ENCODE results near the gene SORCS1. TPM values are rescaled to one million over a fixed set of nuclear protein-coding genes. Genes with fewer than 3 reads are reported as not detected.
A peak's percentile ranks its signal among the peaks of the same experiment; 100 is the strongest.
"Not testable (repeated sequence)": the region's sequence is repeated elsewhere in the genome, so short reads cannot be mapped to it uniquely, and the experiment has no call there.

SORCS1 gene
- total RNA-seq, 1 experiment from 2014 or later, result not detected

DNA sequence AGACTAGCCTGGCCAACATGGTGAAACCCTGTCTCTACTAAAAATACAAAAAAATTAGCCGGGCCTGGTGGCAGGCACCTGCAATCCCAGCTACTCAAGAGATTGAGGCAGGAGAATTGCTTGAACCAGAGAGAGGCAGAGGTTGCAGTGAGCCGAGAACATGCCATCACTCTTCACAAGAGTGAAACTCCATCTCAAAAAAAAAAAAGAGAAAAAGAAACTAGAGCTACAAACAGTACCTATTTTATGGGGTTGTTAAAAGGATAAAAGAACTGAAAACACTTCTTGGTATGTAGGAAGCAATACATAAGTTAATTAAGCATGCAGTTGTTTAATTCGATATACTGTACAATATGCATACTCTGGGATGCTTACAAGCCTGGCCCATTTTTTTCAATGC, 216.9 kb downstream of the SORCS1 start:
- no peak for DNase-seq (ENCODE audit: low read depth)

DNA sequence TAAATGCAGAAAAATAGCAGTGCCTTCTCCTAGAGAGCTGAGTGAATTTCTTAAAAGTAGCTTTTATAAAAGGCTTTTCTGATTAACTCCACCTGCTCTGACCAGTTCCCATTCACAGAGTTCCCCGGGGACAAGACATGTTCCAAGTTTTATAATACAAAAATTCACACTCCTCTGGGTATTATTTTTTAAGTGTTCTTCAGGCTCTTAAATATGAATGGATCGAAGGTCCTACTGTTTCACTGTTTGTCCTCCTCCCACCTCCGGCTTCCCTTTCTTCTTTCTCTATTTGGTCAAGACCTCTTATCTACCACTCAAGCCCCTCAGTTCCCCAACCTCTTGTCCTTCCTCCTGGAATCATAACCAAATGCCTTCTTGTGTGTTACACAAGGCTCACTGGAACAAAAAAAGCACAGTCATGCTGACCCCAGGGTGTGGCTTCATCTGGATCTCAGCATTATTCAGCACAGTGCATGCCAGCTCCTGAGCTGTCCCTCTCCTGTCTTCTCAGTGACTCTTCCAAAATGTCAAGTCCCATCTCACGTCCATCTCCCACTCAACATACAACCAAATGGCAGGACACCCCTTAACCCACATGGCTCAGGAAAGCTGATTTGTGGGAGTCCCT, 222.4 kb downstream of the SORCS1 start:
- DNase-seq (ENCODE audit: low read depth), result no peak

DNA sequence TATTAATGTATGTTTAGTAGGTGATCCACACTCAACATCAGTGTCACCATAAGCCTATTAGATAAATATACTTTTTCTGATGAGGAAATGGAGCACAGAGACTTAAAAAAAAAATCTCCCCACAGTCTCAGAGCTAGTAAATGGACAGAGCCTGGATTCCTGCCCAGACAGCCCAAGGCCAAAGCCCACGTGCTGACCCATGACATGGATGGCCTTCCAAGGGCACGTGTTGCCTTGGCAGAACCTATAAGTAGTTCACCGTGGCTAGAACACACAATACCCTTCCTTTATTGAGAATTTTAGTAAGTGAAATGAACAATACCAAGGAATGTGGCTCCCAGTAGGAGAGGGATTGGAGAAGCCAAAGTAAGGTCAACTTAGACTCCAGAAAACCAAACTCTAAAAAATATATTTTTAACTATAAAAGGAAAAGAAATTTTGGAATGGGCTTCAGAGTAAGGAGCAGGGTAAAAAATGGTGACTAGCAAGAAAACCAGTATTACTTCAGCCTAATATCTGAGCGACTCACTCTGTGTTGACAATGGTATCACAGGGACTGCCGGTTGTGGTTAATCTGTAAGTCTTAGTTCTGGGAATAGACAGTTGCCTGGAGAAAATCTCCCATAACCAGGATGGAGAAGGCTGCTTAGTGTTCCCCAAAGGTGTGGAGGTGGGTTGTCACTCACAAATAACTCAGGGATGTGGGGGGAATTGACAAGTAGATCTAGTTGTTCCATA, 223.0 kb downstream of the SORCS1 start:
- DNase-seq (ENCODE audit: low read depth), result no peak

DNA sequence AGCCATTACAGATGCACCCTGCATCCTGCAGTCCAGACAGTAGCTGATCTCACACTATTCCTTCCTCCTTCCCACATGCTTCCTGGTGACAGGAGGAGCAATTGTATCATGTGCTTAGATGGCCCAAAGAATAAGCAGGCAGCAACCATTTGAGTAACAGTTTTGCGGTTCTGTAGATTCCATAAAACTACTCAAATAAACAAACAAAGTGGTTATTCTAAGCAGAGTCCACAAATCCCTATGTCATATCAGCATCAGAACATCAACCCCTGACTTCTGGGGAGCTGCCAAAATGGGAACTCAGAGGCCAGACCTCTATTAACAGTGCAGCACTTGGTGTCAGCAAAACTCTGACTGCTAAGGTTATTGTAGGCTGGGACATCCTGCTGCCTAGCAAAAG, 226.0 kb downstream of the SORCS1 start:
- peak; percentile 2 for DNase-seq (ENCODE audit: low read depth)

DNA sequence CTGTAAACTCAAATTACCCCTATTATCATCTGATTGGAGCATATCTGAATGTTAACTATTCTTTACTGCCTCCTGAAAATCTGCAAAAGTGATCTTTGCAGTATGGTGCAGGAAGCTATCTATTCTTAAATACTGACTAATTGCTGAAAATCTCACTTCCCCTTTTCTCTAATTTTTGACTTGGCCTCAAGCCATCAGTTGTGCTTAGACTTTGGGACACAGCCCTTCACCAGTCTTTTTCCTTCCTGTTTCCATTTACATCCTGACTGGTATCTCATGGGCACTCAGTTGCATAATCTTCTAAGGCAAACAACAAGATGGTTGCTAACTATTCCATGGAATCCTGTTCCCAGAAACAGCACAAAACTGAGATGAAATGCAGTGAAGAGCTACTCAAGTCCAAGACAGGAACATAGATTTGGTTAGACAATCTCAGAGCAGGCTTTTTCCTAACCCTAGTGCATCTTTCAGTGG, 228.5 kb downstream of the SORCS1 start:
- no peak for DNase-seq (ENCODE audit: low read depth)

DNA sequence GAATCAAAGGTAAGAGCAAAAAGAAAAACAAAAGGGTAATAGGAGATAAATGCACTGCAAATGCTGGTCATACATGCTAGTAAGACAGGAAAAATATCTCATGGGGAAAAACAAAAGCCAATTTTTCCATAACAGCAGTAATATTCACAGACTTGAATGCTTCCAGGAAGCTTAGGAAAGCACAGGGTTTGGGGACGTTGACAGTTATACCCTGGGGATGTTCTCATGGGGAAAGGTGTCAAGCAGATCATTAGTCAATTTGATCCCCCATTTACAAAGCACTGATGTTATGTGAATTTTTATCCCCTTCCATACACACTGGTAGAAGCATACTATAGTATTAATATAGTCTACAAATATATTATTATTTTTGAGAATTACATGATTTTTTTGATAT, 232.7 kb downstream of the SORCS1 start:
- no peak for DNase-seq (ENCODE audit: low read depth)

DNA sequence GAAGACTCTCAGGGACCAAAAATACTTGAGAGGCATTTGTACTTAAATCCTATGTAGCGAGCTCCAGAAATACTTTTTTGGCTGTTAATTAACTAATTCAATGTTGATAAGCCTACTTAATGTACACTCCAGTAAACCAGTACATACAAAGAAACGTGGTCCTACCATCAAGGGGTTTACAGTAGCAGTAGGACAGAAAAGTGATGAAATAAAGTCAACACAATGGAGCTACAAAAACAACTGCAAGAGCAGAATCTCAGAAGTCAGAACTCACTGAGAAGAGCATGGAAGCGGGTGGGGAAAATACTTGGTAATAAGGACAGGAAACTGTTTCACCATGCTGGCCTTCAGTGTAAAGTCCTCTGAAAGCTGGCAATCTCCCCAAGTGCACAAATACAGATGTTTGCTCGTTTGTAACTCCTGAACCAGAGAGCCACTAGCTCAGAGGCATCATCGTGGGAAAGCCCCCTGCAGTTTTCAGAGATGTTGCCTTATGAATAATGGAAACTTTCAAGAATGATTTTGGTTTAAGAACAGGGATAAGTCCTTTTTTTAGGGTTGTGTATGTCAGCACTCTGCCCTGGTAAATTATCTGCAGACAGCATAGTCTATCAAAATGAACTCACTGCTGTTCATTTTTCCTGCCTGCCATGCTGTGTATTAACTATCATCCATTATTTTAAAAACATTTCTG, 233.2 kb downstream of the SORCS1 start:
- no peak for DNase-seq (ENCODE audit: low read depth)

DNA sequence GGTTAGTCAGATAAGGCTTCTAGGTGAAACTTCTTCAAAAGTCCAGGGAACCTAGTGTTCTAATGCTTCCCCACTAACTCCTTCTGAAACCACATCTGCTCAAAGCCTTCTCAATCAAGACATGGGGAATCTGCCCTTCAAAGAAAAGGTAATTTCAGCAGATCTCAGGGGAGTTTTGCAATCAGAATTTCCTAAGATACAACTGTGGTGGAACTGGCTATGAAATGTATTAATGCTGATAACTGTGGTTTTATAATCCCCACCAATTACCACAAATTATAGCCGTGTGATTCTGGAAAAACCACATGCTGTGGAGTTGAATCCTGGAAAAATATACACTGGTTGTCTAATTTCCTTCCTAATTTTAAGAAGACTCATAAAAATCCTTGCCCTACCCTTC, 233.8 kb downstream of the SORCS1 start:
- DNase-seq (ENCODE audit: low read depth), result no peak

DNA sequence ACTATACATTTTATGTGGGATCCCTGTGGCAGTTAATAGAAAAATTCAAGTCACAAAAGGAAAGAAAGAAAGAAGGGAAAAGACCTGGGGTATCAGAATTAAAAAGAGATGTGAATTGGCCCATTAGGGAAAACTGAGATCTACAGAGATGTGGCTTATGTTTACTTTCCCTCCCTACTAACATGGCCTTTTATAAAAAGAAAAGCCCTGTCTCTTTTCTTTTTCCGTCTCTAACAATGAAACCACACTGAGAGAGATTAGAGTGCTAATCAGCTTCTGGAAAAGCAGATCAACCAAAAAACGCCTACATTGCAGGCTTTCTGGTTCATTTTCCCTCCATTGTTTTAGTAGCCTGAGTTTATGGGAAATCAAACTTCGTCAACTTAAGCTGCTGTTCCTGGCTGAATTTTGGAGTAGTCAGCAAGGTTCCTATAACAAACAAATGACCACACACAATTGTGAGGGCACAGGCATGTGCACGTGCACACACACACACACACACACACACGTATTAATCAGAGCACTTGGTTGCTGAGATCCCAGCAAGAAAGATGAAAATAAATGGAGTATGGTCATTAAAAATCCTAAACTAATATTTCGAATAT, 235.1 kb downstream of the SORCS1 start:
- no peak for DNase-seq (ENCODE audit: low read depth)

DNA sequence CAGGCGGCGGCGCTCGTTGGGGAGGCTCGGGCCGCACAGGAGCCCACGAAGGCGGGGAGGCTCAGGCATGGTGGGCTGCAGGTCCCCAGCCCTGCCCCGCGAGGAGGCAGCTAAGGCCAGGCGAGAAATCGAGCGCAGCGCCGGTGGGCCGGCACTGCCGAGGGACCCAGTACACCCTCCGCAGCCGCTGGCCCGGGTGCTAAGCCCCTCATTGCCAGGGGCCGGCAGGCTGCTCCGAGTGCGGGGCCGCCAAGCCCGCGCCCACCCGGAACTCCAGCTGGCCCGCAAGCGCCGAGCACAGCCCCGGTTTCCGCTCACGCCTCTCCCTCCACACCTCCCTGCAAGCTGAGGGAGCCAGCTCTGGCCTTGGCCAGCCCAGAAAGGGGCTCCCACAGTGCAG, 236.4 kb downstream of the SORCS1 start:
- DNase-seq (ENCODE audit: low read depth), result not testable (repeated sequence)

DNA sequence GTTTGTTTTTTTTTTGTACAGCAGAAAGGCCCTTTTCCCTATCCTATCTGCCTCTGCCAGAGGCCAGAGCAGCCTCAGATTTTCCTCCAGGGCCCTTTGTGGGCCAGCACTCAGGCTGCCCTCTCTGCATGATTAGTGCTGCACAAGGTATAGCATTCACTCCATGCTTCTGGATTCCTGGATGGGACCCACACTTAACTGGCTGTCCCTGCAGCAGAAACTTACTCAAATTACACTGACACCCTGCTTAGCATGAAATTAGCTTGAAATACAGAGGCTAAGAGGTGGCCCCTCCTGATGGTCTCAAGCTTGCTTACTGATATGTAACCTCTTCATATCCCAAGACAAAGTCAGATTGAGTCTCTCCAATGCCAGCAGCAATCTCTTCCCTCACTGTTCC, 239.3 kb downstream of the SORCS1 start:
- DNase-seq (ENCODE audit: low read depth), result no peak

DNA sequence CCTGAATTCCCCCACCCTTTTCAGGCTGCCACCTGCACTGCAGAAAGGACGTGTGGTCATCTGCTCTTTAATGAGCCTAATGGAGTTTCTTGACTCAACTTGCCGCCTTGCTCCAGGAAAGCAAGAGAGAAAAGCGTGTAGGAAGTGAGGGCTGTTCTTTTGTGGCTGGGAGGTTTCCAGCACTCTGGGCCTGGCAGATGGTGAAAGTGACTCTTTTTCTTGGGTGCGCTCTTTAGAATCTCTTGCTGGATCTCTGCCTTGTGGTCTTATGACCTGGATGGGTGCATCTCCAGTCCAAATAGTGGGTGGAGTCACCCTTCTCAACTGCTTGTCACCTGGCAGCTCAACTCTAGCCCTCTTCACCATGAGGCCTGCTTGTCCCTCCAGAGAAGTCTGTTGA, 244.0 kb downstream of the SORCS1 start:
- DNase-seq (ENCODE audit: low read depth), result no peak

DNA sequence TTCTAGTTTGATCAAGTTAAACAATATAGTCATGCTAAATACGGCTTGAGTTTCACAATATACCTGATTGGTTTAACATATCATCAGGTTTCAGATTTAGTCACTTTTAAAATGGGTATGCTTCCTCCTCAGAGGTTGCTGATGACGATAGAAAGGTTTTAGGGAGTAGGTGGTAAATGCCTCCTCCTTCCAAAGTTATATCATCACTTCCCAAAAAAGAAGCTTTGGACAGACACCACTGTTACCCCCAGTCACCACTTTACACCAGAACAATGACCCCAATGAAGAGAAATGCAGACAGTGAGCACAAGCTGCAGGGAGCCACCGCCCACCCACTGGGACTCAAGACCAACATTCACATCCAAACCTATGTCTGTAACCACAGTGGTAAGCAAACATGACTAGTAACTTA, 244.6 kb downstream of the SORCS1 start:
- DNase-seq (ENCODE audit: low read depth), result no peak

DNA sequence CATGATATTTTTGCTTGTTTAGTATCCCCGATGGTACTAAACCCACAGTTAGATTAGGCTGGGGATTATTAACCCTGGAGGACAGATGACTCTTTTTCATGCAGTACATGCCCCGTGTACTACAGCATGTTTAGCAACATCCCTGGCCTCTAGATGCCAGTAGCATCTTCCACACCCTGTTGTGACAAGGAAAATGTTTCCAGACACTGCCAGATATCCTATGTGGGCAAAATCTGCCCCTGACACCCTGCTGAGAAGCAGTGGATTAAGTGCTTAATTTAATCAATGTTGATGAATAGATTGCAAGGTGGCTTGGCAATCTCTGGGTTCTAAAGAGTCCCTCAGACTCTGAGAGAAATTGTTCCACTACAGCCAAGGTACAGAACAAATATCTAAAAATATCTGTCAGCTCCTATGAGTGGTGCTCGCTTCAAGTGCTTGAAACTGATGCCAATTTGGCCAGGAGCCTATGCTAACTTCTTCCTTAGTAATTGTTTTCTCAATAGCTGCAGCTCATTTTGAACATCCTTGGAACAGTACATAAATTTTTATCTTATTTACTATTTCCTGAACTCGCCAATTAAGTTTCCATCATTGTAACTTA, 247.0 kb downstream of the SORCS1 start:
- no peak for DNase-seq (ENCODE audit: low read depth)

DNA sequence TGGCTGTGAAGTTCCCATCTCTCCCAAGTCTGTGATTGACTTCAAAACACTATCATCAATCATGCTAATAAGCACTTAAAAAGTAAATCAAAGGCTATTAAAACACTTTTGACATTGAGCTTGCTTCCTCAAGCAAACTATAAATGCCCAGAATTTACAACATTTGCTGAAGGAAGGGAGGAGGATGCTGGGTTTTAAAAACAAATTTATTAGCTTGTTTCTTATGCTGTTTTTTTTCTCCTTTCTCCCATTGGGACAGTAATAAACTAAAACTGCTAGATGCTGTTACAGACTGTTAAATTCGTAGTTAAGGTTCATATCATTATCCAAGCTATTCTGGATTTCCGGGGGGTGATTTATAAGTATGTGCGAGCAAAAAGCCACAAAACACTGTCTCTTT, 250.5 kb downstream of the SORCS1 start:
- DNase-seq (ENCODE audit: low read depth), result no peak

DNA sequence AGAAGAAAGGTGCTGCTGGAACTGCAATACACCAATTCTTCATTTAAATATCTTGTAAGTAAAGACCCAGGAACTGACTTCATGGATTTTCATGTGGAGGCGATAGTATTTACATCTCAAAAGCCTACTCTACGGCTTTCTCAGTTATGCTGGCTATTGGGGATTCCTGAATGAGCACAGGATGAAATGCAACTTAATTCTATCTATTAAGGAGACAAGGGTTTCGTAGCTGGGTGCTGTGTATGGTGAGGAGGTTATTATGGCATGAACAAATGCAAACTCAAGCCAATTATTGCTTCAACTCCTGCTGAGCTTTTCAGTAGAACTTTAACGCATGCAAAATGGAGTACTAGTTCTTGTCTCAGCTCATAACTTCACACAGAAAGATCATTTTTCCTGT, 251.2 kb downstream of the SORCS1 start:
- DNase-seq (ENCODE audit: low read depth), result no peak

DNA sequence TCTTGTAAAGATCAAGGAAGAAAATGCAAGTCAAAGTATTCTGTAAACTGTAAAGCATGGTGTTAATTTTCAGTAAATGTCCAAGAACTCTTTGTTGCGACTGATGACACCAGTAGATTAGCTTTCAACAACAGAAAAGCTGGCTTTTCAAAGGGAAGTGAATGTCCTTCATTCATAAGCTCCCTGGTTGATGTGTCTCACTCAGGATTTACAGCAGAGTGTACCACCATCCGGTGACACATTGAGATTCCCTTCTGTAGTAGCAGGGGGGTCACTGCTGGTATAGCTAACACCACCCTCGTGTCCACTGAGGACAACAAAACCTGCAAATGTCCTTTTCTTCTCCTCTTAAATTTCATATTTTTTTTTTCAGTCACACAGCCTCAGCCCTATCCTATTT, 253.4 kb downstream of the SORCS1 start:
- no peak for DNase-seq (ENCODE audit: low read depth)

DNA sequence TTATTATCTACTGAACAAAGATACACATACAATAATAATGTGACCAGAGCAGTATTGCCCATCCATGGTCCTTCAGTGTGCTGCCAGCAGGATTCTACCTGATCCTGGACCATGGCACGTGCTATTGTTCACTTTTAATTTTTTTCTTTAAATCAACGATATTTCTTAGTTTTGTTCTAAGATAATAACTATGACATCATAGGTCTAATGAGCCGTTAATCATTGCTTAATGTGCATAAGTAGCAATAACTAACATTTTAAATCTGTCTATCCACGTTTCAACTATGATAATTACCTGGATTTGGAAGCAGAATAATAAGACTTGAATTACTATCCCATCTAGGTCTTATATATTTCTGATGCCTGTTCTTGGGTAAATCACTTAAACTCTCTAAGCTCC, 253.8 kb downstream of the SORCS1 start:
- DNase-seq (ENCODE audit: low read depth), result no peak

DNA sequence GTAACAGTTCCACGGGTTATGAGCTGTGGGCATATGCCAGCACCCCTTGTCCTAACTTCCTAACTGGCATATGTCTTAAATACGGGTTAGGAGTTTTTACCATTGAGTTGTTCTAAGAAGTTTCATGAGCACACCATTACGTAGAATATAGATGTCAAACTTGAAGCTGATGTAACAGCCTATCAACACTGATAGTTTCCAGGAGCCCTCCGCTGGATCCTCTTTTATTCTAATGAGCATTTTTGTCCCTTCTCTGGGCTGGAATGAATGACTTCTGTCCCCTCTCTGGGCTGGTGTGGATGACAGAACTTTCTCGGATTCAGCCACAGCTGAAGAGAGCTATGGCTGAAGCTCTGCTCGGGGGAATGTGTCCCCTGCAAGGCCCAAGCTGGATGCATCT, 256.3 kb downstream of the SORCS1 start:
- DNase-seq (ENCODE audit: low read depth), result no peak

DNA sequence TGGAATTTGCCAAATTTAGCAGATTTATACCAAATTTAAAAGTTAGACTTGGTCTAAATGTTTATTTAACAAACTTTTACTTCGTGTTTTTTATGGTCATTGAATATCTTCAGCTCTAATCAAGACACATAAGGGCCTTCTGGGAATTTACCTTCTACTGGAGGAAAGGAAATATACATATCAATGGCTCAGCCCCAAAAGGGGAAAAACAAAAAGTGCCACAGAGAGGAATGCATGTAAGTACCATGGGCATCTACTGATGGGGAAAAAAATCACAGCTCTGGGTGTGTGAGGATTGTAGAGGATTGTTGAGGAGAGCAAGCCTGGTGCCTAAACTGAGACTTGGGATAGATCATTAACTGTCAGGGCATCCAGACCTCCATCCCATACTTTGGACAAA, 260.3 kb downstream of the SORCS1 start:
- no peak for DNase-seq (ENCODE audit: low read depth)

DNA sequence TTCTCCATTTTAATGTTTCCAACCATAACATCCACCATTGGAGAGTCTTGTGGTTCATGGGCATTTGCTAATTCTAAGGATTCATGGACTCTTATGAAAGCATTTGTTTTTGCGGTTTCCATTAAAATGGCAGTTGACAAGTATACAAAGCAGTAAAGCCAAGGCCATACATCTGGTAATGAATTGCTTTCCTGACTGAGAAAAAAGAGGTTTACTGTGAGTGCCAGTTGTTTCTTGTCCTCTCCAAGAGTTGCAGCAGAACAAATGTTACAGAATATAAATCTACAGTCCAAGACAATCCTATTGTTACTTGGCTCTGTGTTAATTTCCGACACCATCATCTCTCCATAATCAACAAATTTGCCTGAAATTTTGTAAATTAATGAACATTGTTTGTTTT, 261.3 kb downstream of the SORCS1 start:
- DNase-seq (ENCODE audit: low read depth), result no peak

DNA sequence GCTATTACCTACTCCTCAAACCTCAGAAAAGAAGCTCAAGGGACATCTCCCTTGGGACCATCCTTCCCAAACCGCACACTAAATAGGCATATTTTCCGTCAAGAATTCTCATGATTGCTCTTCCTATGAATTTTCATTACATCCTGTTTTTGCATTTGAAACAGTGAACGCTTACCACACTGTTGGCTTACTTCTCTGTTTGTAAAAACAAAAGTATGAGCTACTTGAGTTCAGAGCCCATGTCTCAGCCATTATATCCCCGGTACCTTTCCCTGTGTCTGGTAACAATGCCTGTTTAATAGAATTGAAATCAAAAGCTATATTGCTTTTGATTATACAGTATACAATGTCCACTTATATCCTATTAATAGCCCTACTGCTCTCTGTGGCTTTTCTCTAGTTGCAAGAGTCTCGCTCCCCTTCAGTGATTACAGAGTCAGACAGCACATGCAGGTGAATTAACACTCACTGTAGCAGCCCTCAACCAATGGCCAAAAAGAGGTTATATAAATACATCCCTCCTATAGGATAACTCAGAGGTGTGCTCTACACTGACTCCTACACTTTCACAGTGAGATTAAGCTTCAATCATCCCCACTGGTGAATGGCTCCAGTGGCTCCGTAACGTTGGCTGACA, 264.4 kb downstream of the SORCS1 start:
- no peak for DNase-seq (ENCODE audit: low read depth)
